HCT116 (cell line): ENCODE data around the gene SPRED2. TPM values are rescaled to one million over a fixed set of nuclear protein-coding genes. Genes with fewer than 3 reads are reported as not detected.

Experiments
- ATAC-seq: fragments of 200-7000 bp; cut with Tn5 transposase; 2 replicates; pipeline ENCODE4 v1.9.1; 2020; ENCODE audit warnings: mild to moderate bottlenecking, moderate library complexity
- BruUV-seq: library from RNA; stranded (reverse); fragments of 400-500 nt; replicated peaks from 2 replicates; lab custom pipeline; 2021; lab: Mats Ljungman, UMichigan
- CTCF ChIA-PET: fragments of 300-600 bp; sonication (Branson Sonifier 250); formaldehyde crosslinking; loops from one replicate; lab custom pipeline; 2021; ENCODE audit warnings: antibody characterized with exemption; lab: Charles Lee
- POLR2A ChIA-PET: fragments of 300-600, 350-600 bp; sonication (Branson Sonifier 250); formaldehyde crosslinking; loops from one replicate; lab custom pipeline; 2021; ENCODE audit warnings: antibody characterized with exemption; lab: Charles Lee
- RAD21 ChIA-PET, 2 experiments: fragments of 300-600 bp; sonication (Branson Sonifier 250); formaldehyde crosslinking; loops; one replicate each; lab custom pipeline; 2023; ENCODE audit warnings: low total read pairs in 2 of 2; ENCODE audit not compliant: uncharacterized antibody in 2 of 2, unreplicated experiment in 2 of 2, low non-redundant PET in 1 of 2; lab: Charles Lee
- DNase-seq: peaks from one replicate; pipeline ENCODE4 v3.0.0-alpha.2; 2010; ENCODE audit warnings: low read depth, low spot score
- H2AFZ ChIP-seq: fragments of 200-600 bp; shearing (Covaris generic), sonication (generic); 2 replicates; pipeline ENCODE4 v1.6.1; 2017; ENCODE audit warnings: low read depth, mixed run types, mixed read lengths, antibody characterized with exemption, low read length; ENCODE audit not compliant: poor library complexity, severe bottlenecking
- H3K27ac ChIP-seq: 2 replicates; pipeline ENCODE4 v1.5.1; 2012; ENCODE audit warnings: low read depth, low read length
- H3K27me3 ChIP-seq: fragments of 200-600 bp; sonication (generic); 2 replicates; pipeline ENCODE4 v1.6.1; 2016; ENCODE audit warnings: mixed run types, low read length, mixed read lengths; ENCODE audit not compliant: insufficient read depth
- H3K36me3 ChIP-seq, 2 experiments: fragments of 200-500 bp in 1 of 2; fragments of 200-600 bp in 1 of 2; sonication (Bioruptor generic) in 1 of 2; sonication (generic) in 1 of 2; 2 replicates each; pipeline versions ENCODE4 v1.5.1 to v1.6.1; 2014 to 2016; ENCODE audit warnings: low read length in 2 of 2, inconsistent platforms in 1 of 2, mixed read lengths in 1 of 2, mixed run types in 1 of 2; ENCODE audit not compliant: insufficient read depth in 2 of 2, control insufficient read depth in 1 of 2
- H3K4me1 ChIP-seq, 2 experiments: fragments of 200-600 bp in 1 of 2; sonication (generic) in 1 of 2; 2 replicates each; pipeline versions ENCODE4 v1.5.1 to v1.6.1; 2012 to 2017; ENCODE audit warnings: low read length in 2 of 2, inconsistent platforms in 1 of 2, mild to moderate bottlenecking in 1 of 2, mixed read lengths in 1 of 2, mixed run types in 1 of 2, moderate library complexity in 1 of 2; ENCODE audit not compliant: insufficient read depth in 2 of 2, control insufficient read depth in 1 of 2
- H3K4me2 ChIP-seq: fragments of 200-600 bp; sonication (generic); 2 replicates; pipeline ENCODE4 v1.6.1; 2017; ENCODE audit warnings: mixed run types, low read length, mixed read lengths
- H3K4me3 ChIP-seq, 2 experiments: fragments of 200-600 bp in 1 of 2; sonication (generic) in 1 of 2; replicated peaks in 1 of 2; 2 replicates each; pipeline ENCODE4 v1.5.1; 2011 to 2016; ENCODE audit warnings: low read length in 2 of 2, control low read depth in 1 of 2, low read depth in 1 of 2, mild to moderate bottlenecking in 1 of 2, mixed read lengths in 1 of 2, mixed run types in 1 of 2
- H3K79me2 ChIP-seq: fragments of 200-600 bp; sonication (generic); 2 replicates; pipeline ENCODE4 v1.6.1; 2017; ENCODE audit warnings: mild to moderate bottlenecking, mixed run types, low read length, moderate library complexity, mixed read lengths; ENCODE audit not compliant: insufficient read depth
- H3K9ac ChIP-seq: fragments of 200-600 bp; sonication (generic); 2 replicates; pipeline ENCODE4 v1.6.1; 2016; ENCODE audit warnings: low read length, mixed read lengths
- H3K9me2 ChIP-seq: fragments of 200-600 bp; sonication (generic), shearing (Covaris generic); 2 replicates; pipeline ENCODE4 v1.6.1; 2017; ENCODE audit warnings: mixed run types, mild to moderate bottlenecking, moderate library complexity; ENCODE audit not compliant: insufficient read depth
- H3K9me3 ChIP-seq, 2 experiments: fragments of 200-500 bp in 1 of 2; fragments of 200-600 bp in 1 of 2; sonication (Bioruptor generic) in 1 of 2; sonication (generic) in 1 of 2; 2 replicates each; pipeline ENCODE4 v1.6.1; 2014 to 2017; ENCODE audit warnings: low read length in 2 of 2, mixed read lengths in 2 of 2, inconsistent platforms in 1 of 2, low read depth in 1 of 2, mild to moderate bottlenecking in 1 of 2, mixed run types in 1 of 2, moderate library complexity in 1 of 2; ENCODE audit not compliant: control insufficient read depth in 1 of 2, insufficient read depth in 1 of 2
- H4K20me1 ChIP-seq: fragments of 200-600 bp; sonication (generic), shearing (Covaris generic); 2 replicates; pipeline ENCODE4 v1.6.1; 2017; ENCODE audit warnings: mixed run types, mild to moderate bottlenecking, moderate library complexity; ENCODE audit not compliant: insufficient read depth
- CBX3 ChIP-seq: IDR thresholded peaks from 2 replicates; pipeline ENCODE4 v1.6.1; 2012; ENCODE audit warnings: low read depth
- CEBPB ChIP-seq: IDR thresholded peaks from 2 replicates; pipeline ENCODE4 v1.6.1; 2012; ENCODE audit warnings: low read depth
- EGR1 ChIP-seq: IDR thresholded peaks from 2 replicates; pipeline ENCODE4 v1.6.1; 2012; ENCODE audit warnings: low read depth
- EZH2phosphoT487 ChIP-seq: fragments of 200-600 bp; IDR thresholded peaks from 2 replicates; pipeline ENCODE4 v1.6.1; 2018; ENCODE audit warnings: antibody characterized with exemption, borderline replicate concordance
- FOSL1 ChIP-seq: IDR thresholded peaks from 2 replicates; pipeline ENCODE4 v1.6.1; 2012; ENCODE audit warnings: low read depth
- POLR2A ChIP-seq: IDR thresholded peaks from 2 replicates; pipeline ENCODE4 v1.7.0; 2011; ENCODE audit warnings: borderline replicate concordance; ENCODE audit not compliant: insufficient read depth, insufficient read length; ENCODE audit errors: extremely low read depth
- POLR2AphosphoS5 ChIP-seq: IDR thresholded peaks from 2 replicates; pipeline ENCODE4 v1.6.1; 2011; ENCODE audit warnings: mild to moderate bottlenecking, low read depth, low read length, moderate library complexity
- RAD21 ChIP-seq: IDR thresholded peaks from 2 replicates; pipeline ENCODE4 v1.6.1; 2012; ENCODE audit warnings: low read depth, mild to moderate bottlenecking
- SIN3A ChIP-seq: IDR thresholded peaks from 2 replicates; pipeline ENCODE4 v1.6.1; 2012; ENCODE audit warnings: low read depth
- SP1 ChIP-seq: IDR thresholded peaks from 2 replicates; pipeline ENCODE4 v1.6.1; 2012; ENCODE audit warnings: low read depth
- SRF ChIP-seq: IDR thresholded peaks from 2 replicates; pipeline ENCODE4 v1.6.1; 2012; ENCODE audit warnings: low read depth
- YY1 ChIP-seq: IDR thresholded peaks from 2 replicates; pipeline ENCODE4 v1.6.1; 2011; ENCODE audit warnings: low read length, low read depth, moderate library complexity, mild to moderate bottlenecking; ENCODE audit not compliant: insufficient replicate concordance; ENCODE audit errors: extremely low read depth
- ZFX ChIP-seq: fragments of 450-650 bp; IDR thresholded peaks from 2 replicates; pipeline ENCODE4 v1.6.1; 2017
- ZNF274 ChIP-seq: fragments of 200-500 bp; sonication (Bioruptor generic); IDR thresholded peaks from 2 replicates; pipeline ENCODE4 v1.6.1; 2014; ENCODE audit warnings: mild to moderate bottlenecking, low read depth, low read length, inconsistent platforms
- intact Hi-C: fragments of 100-400 bp; cut with micrococcal nuclease; formaldehyde crosslinking; loops from 2 replicates; pipeline ENCODE4 v1.10.0; 2022
- total RNA-seq: library from RNA; stranded (reverse); gene quantifications from one replicate; pipeline ENCODE4 v1.2.1, GENCODE V29; 2021; ENCODE audit not compliant: unreplicated experiment
- TF ChIP-seq, protein P1 (sequence below): IDR thresholded peaks from 2 replicates; pipeline ENCODE4 v1.6.1; 2012; ENCODE audit warnings: low read depth
- TF ChIP-seq, protein P2 (sequence below): IDR thresholded peaks from 2 replicates; pipeline ENCODE4 v1.6.1; 2011; ENCODE audit warnings: mild to moderate bottlenecking, low read length, moderate library complexity; ENCODE audit not compliant: insufficient replicate concordance; ENCODE audit errors: extremely low read depth
- TF ChIP-seq, protein P3 (sequence below), 3 experiments: fragments of 200-600 bp in 1 of 3; sonication (generic) in 1 of 3; IDR thresholded peaks in 2 of 3; conservative IDR thresholded peaks in 1 of 3; 2 replicates each; pipeline ENCODE4 v1.5.1; 2012 to 2017; ENCODE audit warnings: low read depth in 2 of 3, low read length in 2 of 3, antibody characterized with exemption in 1 of 3, borderline replicate concordance in 1 of 3, control low read depth in 1 of 3, mild to moderate bottlenecking in 1 of 3, mixed read lengths in 1 of 3, mixed run types in 1 of 3, moderate library complexity in 1 of 3; ENCODE audit not compliant: insufficient read depth in 1 of 3
- TF ChIP-seq, protein P4 (sequence below): IDR thresholded peaks from 2 replicates; pipeline ENCODE4 v1.6.1; 2012
- TF ChIP-seq, protein P5 (sequence below): IDR thresholded peaks from 2 replicates; pipeline ENCODE4 v1.6.1; 2012

The SPRED2 gene
- total RNA-seq, 1 experiment from 2014 or later, result 62.6 TPM

DNA sequence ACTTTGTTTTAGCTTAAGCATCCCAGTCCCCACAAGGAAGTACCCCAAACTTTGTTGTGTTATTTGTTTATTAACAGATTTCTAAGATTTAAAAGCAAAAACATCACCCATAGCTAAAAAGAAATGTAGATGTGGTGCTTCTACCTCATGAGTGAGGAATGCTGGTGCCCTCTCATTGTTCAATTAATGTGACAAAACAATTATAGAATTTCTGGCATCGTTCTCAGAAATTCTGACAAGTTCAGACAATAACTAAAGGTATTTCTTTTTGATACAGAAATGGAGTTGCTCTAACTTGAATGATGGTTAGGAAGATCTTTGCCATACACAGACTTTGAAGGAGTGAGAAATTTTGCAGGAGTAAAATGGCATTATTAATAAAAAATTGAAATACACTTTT is 42.9 kb downstream of the SPRED2 start:
- no peak overlapping the region for H3K4me2 ChIP-seq
- RAD21 ChIA-PET, result no interaction called here
- no peaks in the 10 kb centered on the region for H3K36me3 ChIP-seq
- no peaks in the 10 kb centered on the region for H3K9me2 ChIP-seq
- H3K9ac ChIP-seq, result no peak overlapping the region
- CTCF ChIA-PET, result no interaction called here
- intact Hi-C loops, result no loop called here
- POLR2A ChIA-PET, result no interaction called here
- DNase-seq, result no peak
- BruUV-seq, result no TSS peak
- H3K4me1 ChIP-seq, result peaks cover 55 to 61% of the 10 kb centered on the region in 2 experiments
- H3K4me3 ChIP-seq, result no peak overlapping the region
- peaks cover 5% of the 10 kb centered on the region; the same call in 1 of the 2 replicates for H4K20me1 ChIP-seq
- H3K27me3 ChIP-seq, result no peaks in the 10 kb centered on the region
- no peaks in the 10 kb centered on the region for H3K9me3 ChIP-seq
- H2AFZ ChIP-seq, result no peak overlapping the region
- H3K79me2 ChIP-seq, result peaks cover 97% of the 10 kb centered on the region
- ATAC-seq, result no peak
- TF ChIP-seq CBX3 (no peak), SIN3A (no peak), POLR2AphosphoS5 (no peak), ZFX (no peak), POLR2A (no peak), EGR1 (no peak), RAD21 (no peak), SRF (no peak), ZNF274 (no peak), EZH2phosphoT487 (no peak), CEBPB (no peak), SP1 (no peak), YY1 (no peak), FOSL1 (no peak)
- TF ChIP-seq, protein P1, sequence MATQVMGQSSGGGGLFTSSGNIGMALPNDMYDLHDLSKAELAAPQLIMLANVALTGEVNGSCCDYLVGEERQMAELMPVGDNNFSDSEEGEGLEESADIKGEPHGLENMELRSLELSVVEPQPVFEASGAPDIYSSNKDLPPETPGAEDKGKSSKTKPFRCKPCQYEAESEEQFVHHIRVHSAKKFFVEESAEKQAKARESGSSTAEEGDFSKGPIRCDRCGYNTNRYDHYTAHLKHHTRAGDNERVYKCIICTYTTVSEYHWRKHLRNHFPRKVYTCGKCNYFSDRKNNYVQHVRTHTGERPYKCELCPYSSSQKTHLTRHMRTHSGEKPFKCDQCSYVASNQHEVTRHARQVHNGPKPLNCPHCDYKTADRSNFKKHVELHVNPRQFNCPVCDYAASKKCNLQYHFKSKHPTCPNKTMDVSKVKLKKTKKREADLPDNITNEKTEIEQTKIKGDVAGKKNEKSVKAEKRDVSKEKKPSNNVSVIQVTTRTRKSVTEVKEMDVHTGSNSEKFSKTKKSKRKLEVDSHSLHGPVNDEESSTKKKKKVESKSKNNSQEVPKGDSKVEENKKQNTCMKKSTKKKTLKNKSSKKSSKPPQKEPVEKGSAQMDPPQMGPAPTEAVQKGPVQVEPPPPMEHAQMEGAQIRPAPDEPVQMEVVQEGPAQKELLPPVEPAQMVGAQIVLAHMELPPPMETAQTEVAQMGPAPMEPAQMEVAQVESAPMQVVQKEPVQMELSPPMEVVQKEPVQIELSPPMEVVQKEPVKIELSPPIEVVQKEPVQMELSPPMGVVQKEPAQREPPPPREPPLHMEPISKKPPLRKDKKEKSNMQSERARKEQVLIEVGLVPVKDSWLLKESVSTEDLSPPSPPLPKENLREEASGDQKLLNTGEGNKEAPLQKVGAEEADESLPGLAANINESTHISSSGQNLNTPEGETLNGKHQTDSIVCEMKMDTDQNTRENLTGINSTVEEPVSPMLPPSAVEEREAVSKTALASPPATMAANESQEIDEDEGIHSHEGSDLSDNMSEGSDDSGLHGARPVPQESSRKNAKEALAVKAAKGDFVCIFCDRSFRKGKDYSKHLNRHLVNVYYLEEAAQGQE, result no peak
- TF ChIP-seq, protein P2, sequence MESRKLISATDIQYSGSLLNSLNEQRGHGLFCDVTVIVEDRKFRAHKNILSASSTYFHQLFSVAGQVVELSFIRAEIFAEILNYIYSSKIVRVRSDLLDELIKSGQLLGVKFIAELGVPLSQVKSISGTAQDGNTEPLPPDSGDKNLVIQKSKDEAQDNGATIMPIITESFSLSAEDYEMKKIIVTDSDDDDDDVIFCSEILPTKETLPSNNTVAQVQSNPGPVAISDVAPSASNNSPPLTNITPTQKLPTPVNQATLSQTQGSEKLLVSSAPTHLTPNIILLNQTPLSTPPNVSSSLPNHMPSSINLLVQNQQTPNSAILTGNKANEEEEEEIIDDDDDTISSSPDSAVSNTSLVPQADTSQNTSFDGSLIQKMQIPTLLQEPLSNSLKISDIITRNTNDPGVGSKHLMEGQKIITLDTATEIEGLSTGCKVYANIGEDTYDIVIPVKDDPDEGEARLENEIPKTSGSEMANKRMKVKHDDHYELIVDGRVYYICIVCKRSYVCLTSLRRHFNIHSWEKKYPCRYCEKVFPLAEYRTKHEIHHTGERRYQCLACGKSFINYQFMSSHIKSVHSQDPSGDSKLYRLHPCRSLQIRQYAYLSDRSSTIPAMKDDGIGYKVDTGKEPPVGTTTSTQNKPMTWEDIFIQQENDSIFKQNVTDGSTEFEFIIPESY, result no peak
- TF ChIP-seq, protein P3, sequence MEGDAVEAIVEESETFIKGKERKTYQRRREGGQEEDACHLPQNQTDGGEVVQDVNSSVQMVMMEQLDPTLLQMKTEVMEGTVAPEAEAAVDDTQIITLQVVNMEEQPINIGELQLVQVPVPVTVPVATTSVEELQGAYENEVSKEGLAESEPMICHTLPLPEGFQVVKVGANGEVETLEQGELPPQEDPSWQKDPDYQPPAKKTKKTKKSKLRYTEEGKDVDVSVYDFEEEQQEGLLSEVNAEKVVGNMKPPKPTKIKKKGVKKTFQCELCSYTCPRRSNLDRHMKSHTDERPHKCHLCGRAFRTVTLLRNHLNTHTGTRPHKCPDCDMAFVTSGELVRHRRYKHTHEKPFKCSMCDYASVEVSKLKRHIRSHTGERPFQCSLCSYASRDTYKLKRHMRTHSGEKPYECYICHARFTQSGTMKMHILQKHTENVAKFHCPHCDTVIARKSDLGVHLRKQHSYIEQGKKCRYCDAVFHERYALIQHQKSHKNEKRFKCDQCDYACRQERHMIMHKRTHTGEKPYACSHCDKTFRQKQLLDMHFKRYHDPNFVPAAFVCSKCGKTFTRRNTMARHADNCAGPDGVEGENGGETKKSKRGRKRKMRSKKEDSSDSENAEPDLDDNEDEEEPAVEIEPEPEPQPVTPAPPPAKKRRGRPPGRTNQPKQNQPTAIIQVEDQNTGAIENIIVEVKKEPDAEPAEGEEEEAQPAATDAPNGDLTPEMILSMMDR (IDR thresholded peaks at IDR 0.05 in 2 of 3, conservative IDR thresholded peaks at IDR 0.05 in 1 of 3; ENCODE audit: borderline replicate concordance in 1 of 3, insufficient read depth in 1 of 3, low read depth in 2 of 3, low read length in 2 of 3), result no peak
- TF ChIP-seq, protein P4, sequence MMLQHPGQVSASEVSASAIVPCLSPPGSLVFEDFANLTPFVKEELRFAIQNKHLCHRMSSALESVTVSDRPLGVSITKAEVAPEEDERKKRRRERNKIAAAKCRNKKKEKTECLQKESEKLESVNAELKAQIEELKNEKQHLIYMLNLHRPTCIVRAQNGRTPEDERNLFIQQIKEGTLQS, result no peak
- TF ChIP-seq, protein P5, sequence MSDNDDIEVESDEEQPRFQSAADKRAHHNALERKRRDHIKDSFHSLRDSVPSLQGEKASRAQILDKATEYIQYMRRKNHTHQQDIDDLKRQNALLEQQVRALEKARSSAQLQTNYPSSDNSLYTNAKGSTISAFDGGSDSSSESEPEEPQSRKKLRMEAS, result no peak
- TF ChIP-seq, all 23 proteins: peak for 0
- H3K27ac ChIP-seq, result no peak overlapping the region
